HCT116 (cell line): ENCODE measurements around the gene HSF2BP. TPM values are rescaled to one million over a fixed set of nuclear protein-coding genes. Genes with fewer than 3 reads are reported as not detected.

Source experiments
- ATAC-seq: fragments of 200-7000 bp; cut with Tn5 transposase; 2 replicates; pipeline ENCODE4 v1.9.1; 2020; ENCODE audit warnings: mild to moderate bottlenecking, moderate library complexity
- BruUV-seq: library from RNA; stranded (reverse); fragments of 400-500 nt; replicated peaks from 2 replicates; lab custom pipeline; 2021; lab: Mats Ljungman, UMichigan
- CTCF ChIA-PET: fragments of 300-600 bp; sonication (Branson Sonifier 250); formaldehyde crosslinking; loops from one replicate; lab custom pipeline; 2021; ENCODE audit warnings: antibody characterized with exemption; lab: Charles Lee
- POLR2A ChIA-PET: fragments of 300-600, 350-600 bp; sonication (Branson Sonifier 250); formaldehyde crosslinking; loops from one replicate; lab custom pipeline; 2021; ENCODE audit warnings: antibody characterized with exemption; lab: Charles Lee
- RAD21 ChIA-PET, 2 experiments: fragments of 300-600 bp; sonication (Branson Sonifier 250); formaldehyde crosslinking; loops; one replicate each; lab custom pipeline; 2023; ENCODE audit warnings: low total read pairs in 2 of 2; ENCODE audit not compliant: uncharacterized antibody in 2 of 2, unreplicated experiment in 2 of 2, low non-redundant PET in 1 of 2; lab: Charles Lee
- DNase-seq: peaks from one replicate; pipeline ENCODE4 v3.0.0-alpha.2; 2010; ENCODE audit warnings: low read depth, low spot score
- H2AFZ ChIP-seq: fragments of 200-600 bp; shearing (Covaris generic), sonication (generic); 2 replicates; pipeline ENCODE4 v1.6.1; 2017; ENCODE audit warnings: low read depth, mixed run types, mixed read lengths, antibody characterized with exemption, low read length; ENCODE audit not compliant: poor library complexity, severe bottlenecking
- H3K27ac ChIP-seq: 2 replicates; pipeline ENCODE4 v1.5.1; 2012; ENCODE audit warnings: low read depth, low read length
- H3K27me3 ChIP-seq: fragments of 200-600 bp; sonication (generic); 2 replicates; pipeline ENCODE4 v1.6.1; 2016; ENCODE audit warnings: mixed run types, low read length, mixed read lengths; ENCODE audit not compliant: insufficient read depth
- H3K36me3 ChIP-seq, 2 experiments: fragments of 200-500 bp in 1 of 2; fragments of 200-600 bp in 1 of 2; sonication (Bioruptor generic) in 1 of 2; sonication (generic) in 1 of 2; 2 replicates each; pipeline versions ENCODE4 v1.5.1 to v1.6.1; 2014 to 2016; ENCODE audit warnings: low read length in 2 of 2, inconsistent platforms in 1 of 2, mixed read lengths in 1 of 2, mixed run types in 1 of 2; ENCODE audit not compliant: insufficient read depth in 2 of 2, control insufficient read depth in 1 of 2
- H3K4me1 ChIP-seq, 2 experiments: fragments of 200-600 bp in 1 of 2; sonication (generic) in 1 of 2; 2 replicates each; pipeline versions ENCODE4 v1.5.1 to v1.6.1; 2012 to 2017; ENCODE audit warnings: low read length in 2 of 2, inconsistent platforms in 1 of 2, mild to moderate bottlenecking in 1 of 2, mixed read lengths in 1 of 2, mixed run types in 1 of 2, moderate library complexity in 1 of 2; ENCODE audit not compliant: insufficient read depth in 2 of 2, control insufficient read depth in 1 of 2
- H3K4me2 ChIP-seq: fragments of 200-600 bp; sonication (generic); 2 replicates; pipeline ENCODE4 v1.6.1; 2017; ENCODE audit warnings: mixed run types, low read length, mixed read lengths
- H3K4me3 ChIP-seq, 2 experiments: fragments of 200-600 bp in 1 of 2; sonication (generic) in 1 of 2; replicated peaks in 1 of 2; 2 replicates each; pipeline ENCODE4 v1.5.1; 2011 to 2016; ENCODE audit warnings: low read length in 2 of 2, control low read depth in 1 of 2, low read depth in 1 of 2, mild to moderate bottlenecking in 1 of 2, mixed read lengths in 1 of 2, mixed run types in 1 of 2
- H3K79me2 ChIP-seq: fragments of 200-600 bp; sonication (generic); 2 replicates; pipeline ENCODE4 v1.6.1; 2017; ENCODE audit warnings: mild to moderate bottlenecking, mixed run types, low read length, moderate library complexity, mixed read lengths; ENCODE audit not compliant: insufficient read depth
- H3K9ac ChIP-seq: fragments of 200-600 bp; sonication (generic); 2 replicates; pipeline ENCODE4 v1.6.1; 2016; ENCODE audit warnings: low read length, mixed read lengths
- H3K9me2 ChIP-seq: fragments of 200-600 bp; sonication (generic), shearing (Covaris generic); 2 replicates; pipeline ENCODE4 v1.6.1; 2017; ENCODE audit warnings: mixed run types, mild to moderate bottlenecking, moderate library complexity; ENCODE audit not compliant: insufficient read depth
- H3K9me3 ChIP-seq, 2 experiments: fragments of 200-500 bp in 1 of 2; fragments of 200-600 bp in 1 of 2; sonication (Bioruptor generic) in 1 of 2; sonication (generic) in 1 of 2; 2 replicates each; pipeline ENCODE4 v1.6.1; 2014 to 2017; ENCODE audit warnings: low read length in 2 of 2, mixed read lengths in 2 of 2, inconsistent platforms in 1 of 2, low read depth in 1 of 2, mild to moderate bottlenecking in 1 of 2, mixed run types in 1 of 2, moderate library complexity in 1 of 2; ENCODE audit not compliant: control insufficient read depth in 1 of 2, insufficient read depth in 1 of 2
- H4K20me1 ChIP-seq: fragments of 200-600 bp; sonication (generic), shearing (Covaris generic); 2 replicates; pipeline ENCODE4 v1.6.1; 2017; ENCODE audit warnings: mixed run types, mild to moderate bottlenecking, moderate library complexity; ENCODE audit not compliant: insufficient read depth
- EGR1 ChIP-seq: IDR thresholded peaks from 2 replicates; pipeline ENCODE4 v1.6.1; 2012; ENCODE audit warnings: low read depth
- EZH2phosphoT487 ChIP-seq: fragments of 200-600 bp; IDR thresholded peaks from 2 replicates; pipeline ENCODE4 v1.6.1; 2018; ENCODE audit warnings: antibody characterized with exemption, borderline replicate concordance
- FOSL1 ChIP-seq: IDR thresholded peaks from 2 replicates; pipeline ENCODE4 v1.6.1; 2012; ENCODE audit warnings: low read depth
- POLR2AphosphoS5 ChIP-seq: IDR thresholded peaks from 2 replicates; pipeline ENCODE4 v1.6.1; 2011; ENCODE audit warnings: mild to moderate bottlenecking, low read depth, low read length, moderate library complexity
- RAD21 ChIP-seq: IDR thresholded peaks from 2 replicates; pipeline ENCODE4 v1.6.1; 2012; ENCODE audit warnings: low read depth, mild to moderate bottlenecking
- intact Hi-C: fragments of 100-400 bp; cut with micrococcal nuclease; formaldehyde crosslinking; loops from 2 replicates; pipeline ENCODE4 v1.10.0; 2022
- total RNA-seq: library from RNA; stranded (reverse); gene quantifications from one replicate; pipeline ENCODE4 v1.2.1, GENCODE V29; 2021; ENCODE audit not compliant: unreplicated experiment
- TF ChIP-seq, protein P1 (sequence below): IDR thresholded peaks from 2 replicates; pipeline ENCODE4 v1.6.1; 2012

Gene HSF2BP
- total RNA-seq, 1 experiment from 2014 or later: 0.59 TPM

DNA sequence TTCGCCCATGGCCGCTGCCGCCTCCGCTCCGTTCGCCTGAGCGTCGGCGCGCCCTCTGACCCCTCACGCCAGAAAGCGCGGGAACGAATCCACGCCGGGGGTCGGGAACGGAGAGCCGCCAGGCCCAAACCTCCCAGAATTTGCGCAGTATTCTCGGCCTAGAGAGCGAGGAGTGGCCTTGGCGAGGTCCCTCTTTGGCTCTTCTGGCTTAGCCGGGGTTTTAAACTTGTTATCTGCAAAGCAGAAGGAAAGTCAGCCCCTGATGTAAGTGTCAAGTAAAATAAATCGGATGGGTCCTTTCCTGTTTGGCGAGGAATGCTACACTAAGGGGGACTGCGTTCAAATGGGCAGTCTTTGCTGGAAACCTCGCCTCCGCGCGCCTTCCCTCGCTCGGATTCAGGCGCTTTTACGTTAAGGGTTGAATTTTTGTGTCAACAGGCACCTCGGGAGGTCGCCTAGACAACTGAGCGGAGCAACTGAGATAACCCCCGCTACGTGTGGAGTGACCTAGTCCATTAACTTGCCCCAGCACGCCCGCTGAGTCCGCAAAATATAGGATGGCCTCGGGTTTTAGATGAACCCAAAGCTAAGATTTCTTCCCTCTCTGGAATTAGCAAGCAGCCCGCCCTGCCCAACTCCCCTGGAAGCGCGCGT is 1.1 kb downstream of the HSF2BP start (continued):
- no peak for TF ChIP-seq EGR1
- TF ChIP-seq, protein P1, sequence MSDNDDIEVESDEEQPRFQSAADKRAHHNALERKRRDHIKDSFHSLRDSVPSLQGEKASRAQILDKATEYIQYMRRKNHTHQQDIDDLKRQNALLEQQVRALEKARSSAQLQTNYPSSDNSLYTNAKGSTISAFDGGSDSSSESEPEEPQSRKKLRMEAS: no peak
- no peak for TF ChIP-seq FOSL1

DNA sequence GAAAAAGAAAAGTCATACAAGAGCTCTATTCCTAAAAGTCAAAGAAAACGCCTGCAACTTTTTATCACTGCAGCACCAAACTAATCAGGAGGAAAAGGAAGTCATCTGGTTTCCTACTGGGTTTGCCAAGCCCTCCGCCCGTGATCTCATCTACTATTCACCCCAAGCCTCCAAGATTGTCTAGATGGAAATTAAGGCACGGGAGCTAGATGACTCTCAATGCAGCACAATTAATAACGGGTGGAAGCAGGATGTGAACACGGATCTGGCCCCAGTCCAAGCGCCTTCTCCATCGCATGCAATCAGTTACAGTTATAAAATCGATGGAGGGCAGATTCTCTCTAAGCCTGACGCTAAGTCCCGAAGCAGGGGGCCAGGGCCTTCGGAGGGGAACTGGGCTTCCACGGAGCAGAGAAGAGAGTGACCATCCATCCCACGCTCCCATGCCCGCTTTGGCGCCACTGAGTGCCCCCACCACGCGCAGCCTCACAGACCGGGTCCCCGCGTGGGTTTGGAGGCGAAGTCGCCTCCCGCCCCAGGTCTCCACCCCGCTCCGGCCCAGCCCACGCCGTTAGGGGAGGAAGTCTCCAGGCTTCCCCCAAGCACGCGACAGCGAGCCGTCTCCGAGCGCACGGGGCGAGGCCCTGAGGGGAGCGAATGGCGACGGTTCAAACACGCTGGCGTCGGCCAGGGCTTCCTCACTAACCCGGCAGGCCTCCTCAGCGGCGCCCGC is 1.8 kb downstream of the HSF2BP start:
- no peak overlapping the region for H3K9ac ChIP-seq
- no peak for ATAC-seq
- no peaks in the 10 kb centered on the region for H3K9me3 ChIP-seq
- peaks cover 10 to 25% of the 10 kb centered on the region in 2 experiments for H3K4me1 ChIP-seq
- no peak overlapping the region for H3K27ac ChIP-seq
- intact Hi-C loops: no loop called here
- no peaks in the 10 kb centered on the region for H3K9me2 ChIP-seq
- ChIA-PET POLR2A (no interaction called here), RAD21 (no interaction called here), CTCF (no interaction called here)
- peaks cover 2 to 14% of the 10 kb centered on the region in 2 experiments; a peak in 2 of 4 replicates for H3K36me3 ChIP-seq
- DNase-seq: no peak
- H3K79me2 ChIP-seq: peaks cover 32% of the 10 kb centered on the region
- no peak overlapping the region for H3K4me3 ChIP-seq
- TF ChIP-seq EZH2phosphoT487 (no peak), FOSL1 (no peak), RAD21 (no peak), POLR2AphosphoS5 (no peak)
- no peak overlapping the region for H2AFZ ChIP-seq
- no peaks in the 10 kb centered on the region for H3K27me3 ChIP-seq
- H4K20me1 ChIP-seq: no peaks in the 10 kb centered on the region
- no peak overlapping the region for H3K4me2 ChIP-seq
- no TSS peak for BruUV-seq
